ENCODE measurements around the gene ABHD14A.
"Not testable (repeated sequence)": the region's sequence is repeated elsewhere in the genome, so short reads cannot be mapped to it uniquely, and the experiment has no call there.

The ABHD14A gene

DNA sequence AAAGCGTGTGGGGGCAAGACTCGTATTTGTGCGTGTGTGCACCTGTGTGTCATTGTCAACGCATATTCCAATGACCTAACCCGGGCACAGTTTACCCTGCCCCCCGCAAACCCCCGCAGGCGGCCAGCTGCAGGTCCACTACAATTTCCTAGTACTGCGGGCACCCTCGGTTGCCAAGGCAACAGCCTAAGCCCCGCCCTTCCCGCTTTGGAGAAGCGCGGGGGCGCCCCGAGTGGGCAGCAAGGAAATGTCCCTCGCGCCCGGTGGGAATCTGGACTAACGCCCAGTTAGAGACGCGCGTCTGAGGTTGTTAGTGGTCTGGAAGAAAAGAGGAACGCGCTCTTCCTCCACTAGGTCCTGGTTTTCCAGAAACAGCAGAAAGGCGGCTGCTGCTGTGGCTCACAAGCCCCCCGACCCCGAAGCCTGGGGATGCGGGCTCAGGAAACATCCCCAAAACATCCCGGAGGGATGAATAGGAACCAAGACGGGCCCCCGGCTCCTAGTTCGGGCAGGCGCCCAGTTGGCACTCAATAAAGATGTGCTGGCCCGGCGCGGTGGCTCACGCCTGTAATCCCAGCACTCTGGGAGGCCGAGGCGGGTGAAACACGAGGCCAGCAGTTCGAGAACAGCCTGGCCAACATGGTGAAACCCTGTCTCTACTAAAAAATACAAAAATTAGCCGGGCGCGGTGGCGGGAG, 1.1 kb downstream of the ABHD14A start:
- DNase-seq = peak; percentile 54

DNA sequence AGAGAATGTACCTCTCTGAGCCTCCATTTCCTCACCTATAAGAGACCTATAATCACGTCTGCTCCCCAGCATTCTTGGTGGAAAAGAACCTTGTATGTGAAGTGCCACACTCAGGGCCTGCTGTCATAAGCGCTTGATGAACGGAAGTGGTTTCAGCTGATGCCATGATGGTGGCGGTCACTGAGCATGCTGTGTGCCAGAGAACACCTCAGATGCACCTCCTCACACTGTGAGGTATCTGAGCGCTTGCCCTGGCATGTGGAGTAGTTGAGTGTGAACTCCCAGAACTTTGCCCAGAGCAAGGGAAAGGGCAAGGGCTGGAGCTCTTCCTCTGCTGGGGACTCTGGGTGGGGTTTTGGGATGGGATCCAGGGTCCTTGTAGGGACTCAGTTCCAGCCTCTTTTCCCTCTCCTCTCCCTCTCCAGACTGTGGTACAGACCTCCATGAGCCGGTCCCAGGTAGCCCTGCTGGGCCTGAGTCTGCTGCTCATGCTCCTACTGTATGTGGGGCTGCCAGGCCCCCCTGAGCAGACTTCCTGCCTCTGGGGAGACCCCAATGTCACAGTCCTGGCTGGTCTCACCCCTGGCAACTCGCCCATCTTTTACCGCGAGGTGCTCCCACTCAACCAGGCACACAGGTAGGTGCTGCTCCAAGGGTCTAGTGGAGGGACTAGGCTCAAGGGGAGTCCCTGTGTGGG, 2.7 kb downstream of the ABHD14A start:
- DNase-seq = no peak

DNA sequence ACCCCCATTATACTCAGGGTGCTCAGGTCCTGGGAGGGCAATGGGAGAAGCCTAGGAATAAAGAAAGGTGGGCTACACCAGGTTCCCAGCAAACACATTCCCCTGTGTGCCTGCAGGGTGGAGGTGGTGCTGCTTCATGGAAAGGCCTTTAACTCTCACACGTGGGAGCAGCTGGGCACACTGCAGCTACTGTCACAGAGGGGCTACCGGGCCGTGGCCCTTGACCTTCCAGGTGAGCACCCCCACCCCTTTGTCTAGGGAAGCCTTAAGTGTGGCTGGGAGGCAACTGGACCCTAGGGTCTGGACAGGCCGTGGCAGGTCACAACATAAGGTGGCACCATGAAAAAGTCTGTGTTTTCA, 3.3 kb downstream of the ABHD14A start:
- DNase-seq = no peak

DNA sequence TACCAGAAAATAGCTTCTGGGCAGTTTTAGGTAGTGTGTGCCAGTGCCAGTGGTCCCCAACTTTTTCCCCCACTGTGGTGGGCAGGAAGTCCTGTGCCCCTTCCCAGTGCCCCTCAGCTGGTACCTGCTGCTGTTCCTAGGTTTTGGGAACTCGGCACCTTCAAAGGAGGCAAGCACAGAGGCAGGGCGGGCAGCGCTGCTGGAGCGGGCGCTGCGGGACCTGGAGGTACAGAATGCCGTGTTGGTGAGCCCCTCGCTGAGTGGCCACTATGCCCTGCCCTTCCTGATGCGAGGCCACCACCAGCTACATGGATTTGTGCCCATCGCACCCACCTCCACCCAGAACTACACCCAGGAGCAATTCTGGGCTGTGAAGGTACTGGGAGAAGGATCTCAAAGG, 5.4 kb downstream of the ABHD14A start:
- DNase-seq = no peak

DNA sequence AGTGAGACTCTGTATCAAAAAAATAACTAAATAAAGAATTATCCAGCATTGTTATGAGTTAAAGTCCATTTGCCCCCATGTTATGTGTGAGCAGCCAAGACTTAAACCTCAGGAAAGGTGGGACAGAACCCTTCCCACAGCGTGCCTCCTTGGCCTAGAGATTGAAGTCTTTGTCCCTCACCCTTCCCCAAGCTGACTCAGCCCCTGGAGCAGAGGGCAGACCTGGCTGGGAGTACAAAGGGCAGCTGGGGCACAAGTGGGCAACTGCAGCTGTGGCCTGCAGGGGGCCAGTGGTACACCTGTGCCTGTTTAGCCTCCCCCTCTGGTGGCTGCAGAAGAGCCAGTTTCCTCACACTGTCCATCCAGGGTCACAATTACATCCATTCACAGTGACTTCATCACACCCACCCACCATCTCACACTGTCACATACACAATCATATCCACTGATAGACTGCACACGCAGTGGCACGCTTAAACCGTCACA, 7.5 kb downstream of the ABHD14A start:
- no peak for DNase-seq

DNA sequence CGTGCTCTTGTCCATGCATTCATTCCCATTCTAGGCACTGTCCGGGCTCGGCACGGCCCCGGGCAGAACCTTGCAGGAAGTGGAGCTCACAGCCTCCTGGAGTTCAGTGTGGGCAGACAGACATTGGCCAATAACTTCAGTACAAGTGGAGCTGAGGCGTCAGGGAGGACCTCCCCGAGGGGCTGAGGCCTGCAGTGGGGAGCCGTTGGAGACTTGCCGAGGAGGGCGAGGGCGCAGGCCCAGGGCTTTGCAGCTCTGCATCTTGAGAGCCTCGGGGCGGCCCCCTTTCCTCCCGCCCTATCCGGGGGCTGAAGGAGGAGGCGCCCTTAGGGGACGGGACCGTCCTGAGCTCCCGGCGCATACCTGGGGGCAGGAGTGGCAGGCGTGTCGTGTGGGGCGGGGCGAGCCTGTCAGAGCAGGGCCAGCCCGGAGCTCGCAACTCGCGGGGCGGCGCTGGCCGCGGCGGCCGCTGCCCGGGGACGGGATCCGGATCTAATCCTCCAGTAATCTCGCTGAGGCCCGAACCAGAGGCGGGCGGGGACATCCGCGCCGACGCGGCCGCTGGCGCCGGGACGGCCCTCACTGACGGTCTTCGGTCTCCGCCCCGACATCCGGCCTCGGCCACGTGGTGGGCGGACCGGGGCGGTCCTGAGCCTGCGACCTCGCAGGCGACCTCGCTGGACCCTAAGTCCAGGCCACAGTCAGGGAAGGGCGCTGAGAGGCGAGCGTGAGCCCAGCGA, 8.1 kb downstream of the ABHD14A start, which contains the start of gene ACY1:
ACY1 (plus strand) TSS at position 698 of the 740 bp plus-strand sequence. CDS start 530 bp downstream, outside the sequence.
- DNase-seq = no peak

DNA sequence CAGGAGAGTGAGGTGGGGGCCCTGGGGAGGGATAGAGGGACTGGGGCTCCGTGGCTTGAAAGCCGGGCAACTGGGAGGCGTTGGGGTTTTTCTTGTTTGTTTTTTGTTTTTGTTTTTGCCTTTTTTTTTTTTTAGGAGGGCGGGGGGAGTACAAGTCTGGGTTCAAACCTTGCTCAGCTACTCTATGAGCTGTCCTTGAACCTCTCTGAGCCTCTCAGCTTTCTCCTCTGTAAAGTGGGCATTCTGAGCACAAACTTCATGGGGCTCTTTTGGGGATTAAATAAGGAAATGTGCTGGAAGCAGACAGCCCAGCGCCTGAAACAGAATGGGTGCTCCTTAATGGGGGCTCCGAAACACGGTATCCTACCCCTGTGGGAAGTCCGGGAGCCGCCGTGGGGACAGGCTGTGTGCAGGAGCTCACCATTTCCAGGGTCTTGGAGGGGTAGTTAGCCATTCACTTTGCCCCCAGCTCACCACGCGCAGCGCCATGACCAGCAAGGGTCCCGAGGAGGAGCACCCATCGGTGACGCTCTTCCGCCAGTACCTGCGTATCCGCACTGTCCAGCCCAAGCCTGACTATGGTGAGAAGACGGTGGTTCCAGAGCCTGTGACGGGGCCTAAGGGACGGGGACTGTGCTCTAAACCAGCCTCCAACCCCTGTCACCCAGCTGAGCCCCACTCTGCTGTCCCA, 8.9 kb downstream of the ABHD14A start:
- DNase-seq = no peak

DNA sequence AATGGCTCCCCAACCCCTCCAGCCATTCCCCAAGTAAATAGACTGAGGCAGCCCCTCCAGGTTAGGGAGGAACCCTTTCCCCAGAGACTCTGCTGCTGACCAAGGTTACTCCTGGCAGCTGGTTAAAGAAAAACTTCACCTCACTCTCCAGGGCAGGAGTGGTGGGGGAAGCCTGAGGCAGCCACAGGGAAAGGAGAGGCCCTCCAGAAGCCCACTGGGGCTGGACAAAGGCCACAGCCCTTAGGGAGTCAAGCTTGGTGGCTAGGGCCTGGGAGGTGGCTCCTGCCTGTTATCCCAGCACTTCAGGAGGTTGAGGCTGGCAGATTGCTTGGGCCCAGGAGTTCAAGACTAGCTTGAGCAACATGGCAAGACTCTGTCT, 9.4 kb downstream of the ABHD14A start:
- no peak for DNase-seq

DNA sequence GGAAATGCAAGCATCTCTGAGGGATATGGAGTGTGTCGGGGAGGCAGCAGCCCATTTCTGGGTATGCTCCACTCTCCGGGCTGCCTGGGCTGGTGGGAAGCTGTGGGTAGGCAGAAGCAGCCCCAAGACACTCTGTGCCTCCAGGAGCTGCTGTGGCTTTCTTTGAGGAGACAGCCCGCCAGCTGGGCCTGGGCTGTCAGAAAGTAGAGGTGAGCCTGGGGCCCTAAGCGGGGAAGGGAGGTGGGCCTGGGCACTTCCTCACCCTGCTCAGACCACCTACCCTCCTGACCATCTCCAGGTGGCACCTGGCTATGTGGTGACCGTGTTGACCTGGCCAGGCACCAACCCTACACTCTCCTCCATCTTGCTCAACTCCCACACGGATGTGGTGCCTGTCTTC, 10.2 kb downstream of the ABHD14A start:
- DNase-seq = no peak

DNA sequence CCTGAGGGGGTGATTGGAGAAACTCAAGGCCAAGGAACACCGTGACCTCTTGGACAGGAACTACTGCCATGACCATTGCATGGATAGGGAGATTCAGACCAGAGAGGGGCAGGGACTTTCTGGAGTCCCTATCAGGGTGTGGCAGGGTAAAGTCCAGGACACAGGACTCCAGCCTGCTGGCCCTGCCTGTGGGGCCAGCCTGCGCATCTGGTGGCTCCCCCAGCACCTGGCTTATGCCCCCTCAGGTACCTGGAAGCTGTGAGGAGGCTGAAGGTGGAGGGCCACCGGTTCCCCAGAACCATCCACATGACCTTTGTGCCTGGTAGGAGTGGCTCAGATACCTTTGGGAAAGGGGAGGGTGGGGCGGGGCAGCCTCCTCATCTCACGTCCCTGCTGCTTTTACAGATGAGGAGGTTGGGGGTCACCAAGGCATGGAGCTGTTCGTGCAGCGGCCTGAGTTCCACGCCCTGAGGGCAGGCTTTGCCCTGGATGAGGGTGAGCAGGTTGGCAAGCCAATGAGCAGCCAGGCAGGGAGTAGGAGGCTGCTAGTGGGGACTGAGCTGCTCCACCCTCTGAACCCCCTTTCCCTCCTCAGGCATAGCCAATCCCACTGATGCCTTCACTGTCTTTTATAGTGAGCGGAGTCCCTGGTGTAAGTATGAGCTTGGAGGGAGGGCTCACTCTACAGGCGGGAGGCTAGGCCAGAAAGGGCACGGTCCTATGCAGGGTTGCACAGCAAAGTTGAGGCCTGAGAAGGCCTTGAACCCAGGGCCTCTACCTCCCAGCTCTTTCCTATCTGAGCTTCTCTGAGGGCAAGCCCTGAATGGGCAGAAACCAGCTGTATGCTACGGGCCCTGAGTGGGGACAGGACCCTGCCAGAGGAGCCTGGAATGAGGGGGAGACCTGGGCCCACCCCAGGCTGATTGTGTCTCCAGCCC, 11.4 kb downstream of the ABHD14A start:
- DNase-seq = no peak

DNA sequence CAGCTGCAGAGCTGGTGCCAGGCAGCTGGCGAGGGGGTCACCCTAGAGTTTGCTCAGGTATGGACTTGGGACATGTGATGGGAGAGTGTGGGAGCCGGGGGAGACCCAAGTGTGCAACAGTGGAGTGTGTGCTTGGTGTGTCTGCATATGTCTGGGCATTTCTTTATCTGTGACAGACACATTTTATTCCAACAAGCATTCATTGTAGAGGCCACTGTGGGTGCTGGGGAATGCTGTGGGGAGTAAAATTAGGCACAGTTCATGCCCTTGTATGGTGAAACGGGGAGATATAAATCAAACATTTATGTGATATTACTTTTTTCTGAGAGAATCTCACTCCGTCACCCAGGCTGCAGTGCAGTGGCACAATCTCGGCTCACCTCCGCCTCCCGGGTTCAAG, 12.7 kb downstream of the ABHD14A start:
- no peak for DNase-seq

DNA sequence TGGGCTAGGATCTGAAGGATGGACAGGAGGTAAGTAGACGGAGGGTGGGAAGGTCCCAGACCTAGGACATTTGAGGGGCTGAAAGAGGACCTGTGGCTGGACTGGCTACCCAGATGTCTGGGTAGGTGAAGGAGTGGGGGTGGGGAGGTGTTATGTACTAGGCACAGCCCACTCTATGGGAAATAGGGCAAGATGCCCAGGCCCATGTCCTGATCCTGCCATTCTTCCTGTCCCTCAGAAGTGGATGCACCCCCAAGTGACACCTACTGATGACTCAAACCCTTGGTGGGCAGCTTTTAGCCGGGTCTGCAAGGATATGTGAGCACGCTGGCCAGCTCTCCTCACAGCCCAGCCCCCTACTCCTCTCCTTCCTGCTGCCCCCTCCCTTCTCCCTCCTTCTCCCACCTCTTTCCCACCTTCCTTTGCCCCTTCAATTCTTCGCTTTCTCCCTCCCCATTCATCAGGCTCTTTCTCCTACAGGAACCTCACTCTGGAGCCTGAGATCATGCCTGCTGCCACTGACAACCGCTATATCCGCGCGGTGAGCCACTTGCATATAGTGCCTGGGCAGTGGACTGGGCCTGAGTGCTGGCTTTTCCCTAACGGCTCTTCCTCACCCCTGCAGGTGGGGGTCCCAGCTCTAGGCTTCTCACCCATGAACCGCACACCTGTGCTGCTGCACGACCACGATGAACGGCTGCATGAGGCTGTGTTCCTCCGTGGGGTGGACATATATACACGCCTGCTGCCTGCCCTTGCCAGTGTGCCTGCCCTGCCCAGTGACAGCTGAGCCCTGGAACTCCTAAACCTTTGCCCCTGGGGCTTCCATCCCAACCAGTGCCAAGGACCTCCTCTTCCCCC, 13.7 kb downstream of the ABHD14A start:
- DNase-seq = no peak

DNA sequence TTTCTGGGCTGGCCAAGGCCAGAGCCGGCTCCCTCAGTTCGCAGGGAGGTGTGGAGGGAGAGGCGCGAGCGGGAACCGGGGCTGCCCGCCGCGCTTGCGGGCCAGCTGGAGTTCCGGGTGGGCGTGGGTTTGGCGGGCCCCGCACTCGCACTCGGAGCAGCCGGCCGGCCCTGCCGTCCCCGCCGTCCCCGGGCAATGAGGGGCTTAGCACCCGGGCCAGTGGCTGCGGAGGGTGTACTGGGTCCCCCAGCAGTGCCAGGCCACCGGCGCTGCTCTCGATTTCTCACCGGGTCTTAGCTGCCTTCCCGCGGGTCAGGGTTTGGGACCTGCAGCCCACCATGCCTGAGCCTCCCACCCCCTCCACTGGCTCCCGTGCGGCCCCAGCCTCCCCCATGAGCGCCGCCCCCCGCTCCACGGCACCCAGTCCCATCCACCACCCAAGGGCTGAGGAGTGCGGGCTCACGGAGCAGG, 15.7 kb downstream of the ABHD14A start:
- not testable (repeated sequence) for DNase-seq

DNA sequence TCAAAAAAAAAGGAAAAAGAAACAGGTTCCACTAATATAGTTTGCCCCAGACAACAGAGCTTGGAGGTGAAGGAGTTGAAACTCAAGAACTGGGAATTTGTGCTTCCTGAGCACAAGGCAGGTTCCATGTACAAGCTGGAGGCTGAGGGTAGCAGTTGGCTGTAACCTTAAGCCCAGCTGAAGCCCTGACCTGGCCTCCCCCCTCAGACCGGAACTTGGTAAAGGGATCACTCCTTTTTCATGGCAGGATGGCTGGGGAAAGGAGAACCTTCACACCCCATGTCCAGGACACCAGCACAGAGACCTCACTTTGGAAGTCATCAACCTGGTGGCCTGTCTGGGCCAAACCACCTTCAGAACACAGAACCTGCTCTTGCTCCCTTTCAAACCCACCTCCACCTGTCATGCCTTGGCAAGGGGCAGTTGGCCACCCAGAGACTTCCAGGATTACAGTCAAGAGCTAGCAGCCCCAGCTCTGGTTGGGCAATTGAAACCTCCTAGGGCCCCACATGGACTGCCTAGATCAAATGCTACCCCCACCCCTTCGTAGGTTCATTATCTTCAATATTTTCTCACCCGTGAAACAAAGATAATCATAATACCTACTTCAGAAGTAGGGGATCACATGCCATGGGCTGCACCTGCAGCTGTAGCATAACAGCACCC, 17.3 kb downstream of the ABHD14A start:
- no peak for DNase-seq

DNA sequence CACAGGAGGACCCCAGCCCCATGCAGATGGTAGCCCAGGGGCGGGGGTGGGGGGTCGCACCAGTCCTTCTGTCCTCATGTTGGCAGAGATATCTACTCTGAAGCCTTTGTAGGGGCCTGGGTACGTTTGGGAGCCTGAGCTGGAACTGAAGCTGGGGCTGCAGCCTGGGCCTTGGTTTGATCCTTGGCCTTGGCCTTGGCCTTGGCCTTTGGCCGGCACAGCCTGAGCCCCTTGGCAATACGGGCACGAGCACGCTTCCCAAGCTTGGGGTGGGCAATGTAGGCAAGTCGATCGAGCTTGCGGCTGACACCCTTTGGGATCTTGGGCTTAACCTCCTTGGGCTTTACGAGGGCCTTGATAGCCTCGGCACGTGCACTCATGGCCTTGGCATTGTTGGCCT, 18.8 kb downstream of the ABHD14A start:
- not testable (repeated sequence) for DNase-seq

DNA sequence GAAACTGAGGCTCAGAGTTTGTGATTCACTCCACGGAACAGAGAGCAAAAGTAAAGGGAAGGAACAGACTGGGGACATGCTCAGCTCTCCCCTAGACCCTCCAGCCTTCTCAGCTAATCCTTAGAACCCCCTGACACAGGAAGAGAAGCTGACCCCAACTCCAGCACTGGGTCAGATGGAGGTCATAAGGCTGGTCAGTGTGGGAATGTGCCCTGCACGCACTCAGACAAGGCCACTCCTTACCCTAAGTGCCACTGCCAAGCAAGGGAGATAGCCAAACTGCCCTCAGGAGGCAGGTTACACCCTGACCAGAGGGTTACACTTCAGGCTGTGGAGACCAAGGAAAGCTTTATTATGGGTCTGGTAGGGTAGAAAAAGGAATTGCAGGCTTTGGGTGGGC, 19.7 kb downstream of the ABHD14A start:
- no peak for DNase-seq

DNA sequence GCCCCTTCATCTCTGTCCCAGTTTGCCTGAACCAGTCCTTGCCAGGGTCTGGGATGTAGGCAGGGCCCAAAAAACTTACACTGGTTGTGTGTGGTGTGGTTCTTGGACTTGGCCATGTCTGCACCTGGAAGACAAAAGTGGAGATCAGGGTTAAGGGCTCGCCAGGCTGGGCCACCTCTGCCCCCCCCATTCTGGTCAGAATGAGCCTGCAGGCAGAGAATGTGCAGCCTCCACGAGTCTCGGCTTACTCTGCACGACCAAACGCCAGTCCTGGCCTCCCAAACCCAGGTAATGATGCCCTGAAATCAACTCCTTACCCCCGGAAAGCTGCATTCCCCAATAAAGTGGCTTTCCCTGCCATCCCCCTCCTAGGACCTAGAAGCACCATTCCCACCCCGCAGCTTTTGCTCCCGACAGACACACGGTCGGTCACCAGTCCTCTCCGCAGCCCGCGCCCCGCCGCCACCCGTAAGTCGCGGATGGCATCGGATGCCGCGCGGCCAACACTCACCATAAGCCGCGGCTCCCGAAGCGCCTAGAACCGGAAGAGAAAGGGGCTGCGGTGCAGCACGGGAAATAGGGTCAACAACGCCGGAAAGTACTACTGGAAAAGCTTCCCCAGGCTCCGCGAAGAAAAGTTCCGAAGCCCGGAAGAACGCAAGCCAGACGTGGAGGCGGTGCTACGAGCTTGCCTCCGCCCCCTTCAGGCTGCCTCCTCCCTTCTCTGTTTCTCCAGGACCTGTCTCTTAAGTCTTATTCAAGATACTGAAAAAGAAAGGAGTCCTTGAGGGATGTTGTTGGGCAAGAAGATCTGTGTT, 20.7 kb downstream of the ABHD14A start, which contains the start of gene RPL29:
RPL29 (minus strand) TSS at position 550 of the 818 bp plus-strand sequence; CDS start at position 116, 434 bp downstream.
- peak; percentile 69 for DNase-seq

DNA sequence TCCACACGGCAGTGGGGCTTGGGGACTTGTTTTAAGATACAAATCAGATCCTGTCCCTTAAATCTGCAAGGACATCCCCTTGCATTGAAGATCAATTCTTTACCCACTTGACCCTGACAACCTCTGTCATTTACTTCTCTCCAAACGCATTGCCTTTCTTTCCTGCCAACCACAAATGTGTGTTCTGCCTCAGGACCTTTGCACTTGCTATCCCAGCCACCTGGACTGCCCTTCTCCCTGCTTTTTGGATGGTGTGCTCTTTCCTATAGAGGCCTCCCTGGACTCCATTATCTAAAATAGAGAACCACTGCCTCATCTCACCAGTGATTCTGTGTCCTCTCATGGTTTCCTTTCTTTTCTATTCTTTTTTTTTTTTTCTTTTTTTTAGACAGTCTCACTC, 22.3 kb downstream of the ABHD14A start:
- DNase-seq = no peak

DNA sequence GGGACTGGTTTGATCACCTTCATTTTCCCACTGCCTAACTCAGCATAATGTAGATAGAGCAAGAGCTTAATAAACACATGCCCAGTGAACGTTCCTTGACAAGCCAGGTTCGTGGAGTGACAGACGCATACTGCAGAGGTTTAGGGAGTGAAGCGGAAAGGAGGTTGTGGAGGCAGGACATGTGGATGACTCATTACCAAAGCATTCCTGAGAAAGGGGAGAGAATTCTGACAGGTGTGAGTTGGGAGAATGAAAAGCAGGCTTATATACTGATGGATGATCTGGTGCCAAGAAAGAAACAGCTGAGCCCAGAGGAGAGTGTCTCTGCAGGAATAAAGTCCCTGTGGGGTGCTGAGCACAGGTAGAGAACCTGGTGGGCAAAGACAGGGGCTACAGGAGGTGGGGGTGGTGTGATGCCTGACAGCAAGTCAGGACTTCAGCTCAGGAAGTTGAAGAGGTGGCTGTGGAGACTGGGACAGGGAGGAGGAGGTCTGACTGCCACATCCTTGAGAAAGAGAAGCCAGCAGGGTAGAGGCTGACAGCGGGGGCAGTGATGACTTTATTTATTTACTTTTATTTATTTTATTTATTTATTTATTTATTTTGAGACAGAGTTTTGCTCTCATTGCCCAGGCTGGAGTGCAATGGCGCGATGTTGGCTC, 23.2 kb downstream of the ABHD14A start:
- DNase-seq = no peak

All from NCI-H524 treated with DMSO at 0.1 percent for 48 hours (cell line).